Activated CD4-positive, alpha-beta T cell treated with anti-CD3 and anti-CD28 coated beads for 4 hours (primary cell): ENCODE results near the gene GALNT2.

Experiments used
- DNase-seq, 2 donors: peaks; one replicate each; pipeline ENCODE4 v3.0.0-alpha.2; 2020

Gene GALNT2

GRCh38 chr1:230066466-230067404 is at the start of gene GALNT2:
GALNT2 (plus strand) TSS chr1:230067238; CDS start chr1:230067281, 43 bp downstream.
- peak; percentile 85 to 90 for DNase-seq

DNA sequence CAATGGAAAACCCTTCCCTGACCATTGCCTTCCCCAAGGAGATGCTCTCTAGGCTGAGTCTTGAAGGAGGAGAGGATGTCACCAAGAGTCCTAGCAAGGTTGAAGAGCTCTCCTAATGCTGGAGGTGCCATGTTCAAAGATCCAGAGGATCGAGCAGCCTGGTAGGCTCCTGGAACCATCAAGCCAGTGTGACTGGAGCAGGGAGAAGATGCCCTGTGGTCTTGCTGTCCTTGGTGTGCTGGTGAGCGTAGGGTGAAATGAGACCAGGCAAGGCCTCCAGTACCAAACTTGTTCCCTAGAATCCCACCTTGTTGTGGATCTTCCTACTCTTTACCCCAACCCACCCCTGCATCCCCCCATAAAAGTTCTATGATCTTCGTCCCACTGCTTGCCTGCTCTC is 46.6 kb upstream of the GALNT2 start:
- no peak for DNase-seq

DNA sequence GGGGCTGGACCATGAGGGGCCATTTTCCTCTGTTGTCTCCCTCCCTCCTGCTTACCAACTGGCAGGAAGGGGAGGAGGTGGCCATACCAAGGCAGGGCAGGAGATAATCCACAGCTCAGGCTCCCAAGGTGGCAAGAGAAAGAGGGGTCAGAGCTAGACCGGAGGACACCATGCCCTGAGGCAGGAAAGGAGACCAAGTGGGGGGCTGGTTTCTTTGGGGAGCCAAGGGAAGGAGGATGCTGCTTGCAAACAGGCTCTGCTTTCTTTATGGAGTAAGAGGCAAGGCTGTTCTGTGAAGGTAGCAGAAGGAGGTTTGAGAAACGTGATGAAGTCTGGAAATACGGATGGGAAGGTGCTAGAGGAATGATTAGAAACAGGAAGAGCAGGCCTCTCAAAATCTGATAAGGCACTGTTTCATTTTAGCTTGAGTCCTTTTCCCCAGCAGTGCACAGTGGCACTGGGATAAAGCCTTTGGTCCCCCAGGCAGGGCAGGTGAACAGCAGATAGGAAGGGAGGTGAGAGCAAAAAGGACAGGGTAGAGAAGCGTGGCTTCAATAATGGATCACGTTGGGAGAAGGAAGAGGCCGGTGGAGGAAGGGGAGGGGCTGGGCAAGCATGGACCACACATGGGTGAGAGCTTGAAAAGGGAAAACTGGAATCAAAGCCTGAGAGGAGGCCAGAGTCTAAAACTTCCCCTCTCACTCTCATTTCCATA is 44.2 kb upstream of the GALNT2 start:
- no peak for DNase-seq

GRCh38 chr1:230025686-230026085 is 41.4 kb upstream of the GALNT2 start:
- DNase-seq = no peak

DNA sequence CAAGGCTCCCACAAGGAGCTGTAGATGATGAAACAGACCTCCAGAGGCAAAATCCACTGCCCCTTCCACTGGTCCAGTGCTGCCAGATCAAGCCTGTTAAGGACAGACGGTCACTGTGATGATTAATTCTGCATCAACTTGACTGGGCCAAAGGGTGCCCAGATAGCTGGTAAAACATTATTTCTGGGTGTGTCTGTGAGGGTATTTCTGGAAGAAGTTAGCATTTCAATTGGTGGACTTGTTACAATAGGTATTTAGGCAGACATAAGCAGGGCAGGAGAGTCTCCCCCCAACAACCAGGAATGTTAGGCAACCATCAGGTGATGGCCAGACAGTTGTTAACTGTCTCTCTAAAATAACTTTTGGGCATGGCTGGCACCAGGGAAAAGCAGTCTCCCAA is 40.9 kb upstream of the GALNT2 start:
- no peak for DNase-seq

DNA sequence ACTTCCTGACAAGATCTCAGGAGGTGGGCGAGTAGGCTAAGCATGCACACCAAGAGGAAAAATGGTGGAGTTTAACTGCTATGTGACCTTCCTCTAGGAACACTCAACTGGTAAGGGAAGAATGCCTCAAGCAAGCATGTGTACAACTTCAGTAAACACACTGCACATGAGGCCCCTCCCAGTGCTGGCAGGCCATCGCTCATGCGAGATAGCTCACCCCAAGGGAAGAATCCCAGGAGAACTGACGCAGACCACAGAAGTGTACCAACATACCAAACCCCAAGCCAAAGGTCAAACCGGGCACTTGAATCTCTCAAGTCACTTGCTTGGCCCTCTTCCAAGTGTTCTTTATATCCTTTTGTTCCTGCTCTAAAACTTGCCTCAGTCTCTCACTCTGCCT is 40.5 kb upstream of the GALNT2 start:
- DNase-seq = no peak

DNA sequence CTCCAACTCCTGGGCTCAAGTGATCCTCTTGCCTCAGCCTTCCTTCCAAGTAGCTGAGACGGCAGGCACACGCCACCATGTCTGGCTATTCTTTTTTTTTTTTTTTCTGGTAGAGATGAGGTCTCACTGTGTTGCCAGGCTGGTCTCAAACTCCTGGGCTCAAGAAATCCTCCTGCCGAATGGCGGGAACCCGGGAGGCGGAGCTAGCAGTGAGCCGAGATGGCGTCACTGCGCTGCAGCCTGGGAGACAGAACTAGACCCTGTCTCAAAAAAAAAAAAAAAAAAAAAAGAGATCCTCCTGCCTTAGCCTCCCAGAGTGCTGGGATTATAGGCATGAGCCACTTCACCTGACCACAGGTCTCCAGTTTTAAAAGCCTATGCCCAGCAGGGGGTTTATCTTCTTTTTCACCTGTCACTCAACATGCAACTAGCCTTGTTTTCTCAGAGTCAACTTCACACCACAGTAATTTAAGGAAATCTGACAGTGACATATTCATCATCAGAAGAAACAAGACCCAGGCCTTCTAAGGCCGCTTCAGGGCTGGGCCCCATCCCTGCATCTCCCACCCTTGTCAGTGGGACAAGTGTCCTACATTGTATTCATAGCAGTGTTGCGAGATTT is 38.3 kb upstream of the GALNT2 start:
- no peak for DNase-seq

- DNase-seq = no peak
These were observed 37.6 kb upstream of the GALNT2 start for GRCh38 chr1:230029244-230029941.

DNA sequence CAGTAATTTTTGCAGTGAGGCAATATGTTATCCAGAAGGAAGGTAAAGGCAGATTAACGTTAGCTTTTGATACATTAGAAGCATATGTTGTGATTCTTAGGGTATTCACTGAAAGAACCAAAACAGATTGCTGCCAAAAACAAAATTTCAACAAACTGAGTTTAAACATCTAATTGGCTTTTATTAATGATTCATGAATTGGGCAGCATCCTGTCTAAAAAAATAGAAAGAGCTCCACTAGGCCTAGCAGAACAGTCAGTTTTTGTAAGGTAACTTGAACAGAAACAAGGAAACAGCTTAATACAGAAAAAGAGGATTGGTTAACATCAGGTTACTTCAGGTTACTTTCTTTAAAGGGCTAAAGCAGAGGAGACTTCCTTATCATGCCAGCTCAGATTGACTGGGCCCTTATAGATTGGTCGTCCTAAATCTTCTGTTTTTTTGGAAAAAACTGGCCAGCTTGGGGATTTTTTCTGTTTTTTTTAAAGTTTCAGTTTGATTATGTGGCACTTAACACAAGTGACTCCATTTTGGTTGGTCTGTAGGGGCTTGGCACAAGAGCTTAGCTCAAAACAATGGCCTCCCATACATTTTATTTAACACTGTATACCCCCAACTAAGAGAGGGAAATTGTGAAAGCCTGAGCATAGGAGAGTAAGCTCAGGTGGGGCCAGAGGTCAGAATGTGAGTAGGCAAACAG is 36.8 kb upstream of the GALNT2 start:
- DNase-seq = no peak

GRCh38 chr1:230031131-230031530 is 35.9 kb upstream of the GALNT2 start:
- DNase-seq = no peak

GRCh38 chr1:230032516-230033281 is 34.3 kb upstream of the GALNT2 start:
- no peak for DNase-seq

DNA sequence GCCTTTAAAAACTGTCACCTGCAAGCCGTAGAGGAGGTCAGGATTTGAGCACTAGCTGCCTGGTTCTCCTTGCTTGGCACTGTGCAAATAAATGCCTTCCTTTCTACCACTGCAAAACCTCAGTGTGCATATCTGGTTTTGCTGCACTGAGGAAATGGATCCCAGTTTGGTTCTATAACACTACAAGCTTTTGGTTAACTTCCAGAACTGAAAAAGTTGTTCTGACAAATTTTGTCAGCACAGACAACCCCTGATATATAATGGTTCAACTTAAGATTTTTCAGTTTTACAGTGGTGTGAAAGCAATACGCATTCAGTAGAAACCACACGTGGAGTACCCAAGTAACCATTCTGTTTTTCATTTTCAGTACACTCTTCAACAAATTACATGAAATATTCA is 29.8 kb upstream of the GALNT2 start:
- DNase-seq = no peak

DNA sequence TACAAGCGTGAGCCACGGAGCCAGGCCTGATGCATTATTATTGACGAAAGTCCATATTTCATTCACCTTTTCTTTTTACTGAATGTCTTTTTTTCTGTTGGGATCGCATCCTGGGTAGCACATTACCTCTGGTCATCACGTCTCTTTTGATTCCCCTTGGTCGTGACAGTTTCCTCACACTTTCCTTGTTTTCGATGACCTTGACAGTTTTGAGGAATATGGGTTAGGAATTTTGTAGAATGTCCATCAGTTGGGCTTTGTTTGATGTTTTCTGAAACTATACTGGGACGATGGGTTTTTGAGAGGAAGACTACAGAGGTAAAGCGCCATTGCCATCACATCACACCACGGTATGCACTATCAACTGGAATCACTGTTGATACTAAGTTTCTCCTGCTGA is 26.6 kb upstream of the GALNT2 start:
- DNase-seq = no peak

- no peak for DNase-seq
These were observed 24.0 kb upstream of the GALNT2 start for GRCh38 chr1:230043081-230043480.

- DNase-seq = no peak
These were observed 22.3 kb upstream of the GALNT2 start for GRCh38 chr1:230044729-230045128.

DNA sequence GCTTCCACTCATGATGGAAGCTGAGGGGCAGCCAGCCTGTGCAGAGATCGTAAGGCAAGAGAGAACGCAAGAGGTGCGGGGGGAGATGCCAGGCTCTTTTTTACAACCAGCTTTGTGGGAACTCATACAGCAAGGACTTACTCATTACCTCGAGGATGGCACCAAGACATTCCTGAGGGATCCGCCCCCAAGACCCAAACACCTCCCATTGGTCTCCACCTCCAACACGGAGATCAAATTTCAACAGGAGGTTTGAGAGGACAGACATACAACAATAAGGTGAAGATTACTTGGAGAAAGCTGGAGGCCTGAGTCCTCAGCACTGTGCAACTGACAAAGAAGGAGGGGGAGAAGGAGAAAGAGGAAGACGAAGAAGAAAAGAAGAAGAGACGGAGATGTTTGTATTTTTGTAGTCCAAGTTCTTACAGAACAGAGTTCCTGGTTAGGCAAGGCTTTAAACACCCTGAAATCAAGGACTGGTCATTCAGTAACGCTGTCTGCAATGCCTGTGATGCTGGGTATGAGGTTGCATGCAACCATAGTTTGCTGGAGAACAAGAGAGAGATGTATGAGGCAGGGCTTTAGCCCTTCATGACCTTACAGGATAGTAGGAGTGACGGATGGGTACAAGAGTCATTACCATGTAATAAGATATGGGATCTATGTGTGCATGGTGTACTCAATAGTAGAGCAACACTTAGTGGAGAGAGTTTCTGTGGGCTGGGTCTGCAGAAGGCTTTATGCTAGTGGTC is 19.7 kb upstream of the GALNT2 start:
- no peak for DNase-seq

DNA sequence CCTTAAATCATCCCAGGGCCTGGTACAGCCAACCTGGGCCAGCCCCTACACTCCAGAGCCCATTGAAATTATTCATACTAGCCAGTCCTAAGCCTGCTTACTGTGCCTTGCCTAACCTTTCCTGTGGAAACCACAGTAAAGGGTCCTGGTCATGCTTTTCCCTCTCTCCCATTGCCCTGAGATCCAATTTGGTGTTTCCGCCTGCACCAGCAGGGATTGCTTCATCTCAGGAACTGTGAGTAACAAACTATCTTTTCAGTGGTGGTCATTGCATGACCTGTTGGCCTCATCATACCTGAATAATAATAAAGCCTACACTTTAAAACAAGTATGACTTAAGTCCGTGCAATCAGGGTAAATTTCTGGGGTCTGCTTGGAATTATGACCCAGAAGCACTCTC is 18.7 kb upstream of the GALNT2 start:
- no peak for DNase-seq

GRCh38 chr1:230048922-230049321 is 18.1 kb upstream of the GALNT2 start:
- no peak for DNase-seq

- DNase-seq = no peak
These were observed 17.3 kb upstream of the GALNT2 start for GRCh38 chr1:230049731-230050130.

GRCh38 chr1:230050973-230051735 is 15.9 kb upstream of the GALNT2 start:
- DNase-seq = no peak
